Subcutaneous adipose tissue (tissue), 4 donors: Measurements from ENCODE around the gene SGF29. TPM values are rescaled to one million over a fixed set of nuclear protein-coding genes. Genes with fewer than 3 reads are reported as not detected.

Experiments
- total RNA-seq, 4 donors: library from RNA; depleted of rRNA; stranded (reverse); fragments of >200 nt; gene quantifications; one replicate each; pipeline ENCODE4 v1.1.0, GENCODE V29; 2016
- TF ChIP-seq, protein P1 (sequence below): fragments of 450-650 bp; IDR thresholded peaks from one replicate; pipeline ENCODE4 v1.5.1; 2016; ENCODE audit warnings: low read depth, mild to moderate bottlenecking, control low read depth, antibody characterized with exemption, moderate library complexity

SGF29 gene
- total RNA-seq, 4 donors from 2014 or later, result 15.6 to 30.8 (median 20.6) TPM

DNA sequence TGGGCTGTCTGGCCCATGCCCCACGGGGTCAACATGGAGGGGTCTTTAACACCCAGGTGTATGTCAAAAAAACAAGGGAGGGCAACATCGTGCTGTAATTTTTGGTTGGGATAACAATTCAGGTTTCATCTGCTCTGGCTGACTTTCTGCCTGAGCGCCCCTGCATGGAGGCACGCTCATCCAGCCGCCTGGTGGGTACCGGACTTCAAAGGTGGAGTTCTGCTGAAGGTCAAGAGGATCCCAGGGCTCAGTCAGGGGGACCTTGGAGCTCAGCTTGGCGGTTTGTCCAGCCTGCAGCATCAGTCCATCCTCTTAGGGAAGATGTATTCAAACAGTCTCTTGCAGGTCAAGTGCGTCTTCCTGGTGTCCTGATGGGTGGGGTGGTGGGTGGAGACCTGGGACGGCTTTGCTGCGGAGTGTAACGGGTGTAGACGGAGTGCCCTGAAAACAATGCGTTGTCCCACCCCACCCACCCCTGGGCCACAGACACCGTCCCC lies 5.4 kb upstream of the SGF29 start:
- TF ChIP-seq, protein P1, sequence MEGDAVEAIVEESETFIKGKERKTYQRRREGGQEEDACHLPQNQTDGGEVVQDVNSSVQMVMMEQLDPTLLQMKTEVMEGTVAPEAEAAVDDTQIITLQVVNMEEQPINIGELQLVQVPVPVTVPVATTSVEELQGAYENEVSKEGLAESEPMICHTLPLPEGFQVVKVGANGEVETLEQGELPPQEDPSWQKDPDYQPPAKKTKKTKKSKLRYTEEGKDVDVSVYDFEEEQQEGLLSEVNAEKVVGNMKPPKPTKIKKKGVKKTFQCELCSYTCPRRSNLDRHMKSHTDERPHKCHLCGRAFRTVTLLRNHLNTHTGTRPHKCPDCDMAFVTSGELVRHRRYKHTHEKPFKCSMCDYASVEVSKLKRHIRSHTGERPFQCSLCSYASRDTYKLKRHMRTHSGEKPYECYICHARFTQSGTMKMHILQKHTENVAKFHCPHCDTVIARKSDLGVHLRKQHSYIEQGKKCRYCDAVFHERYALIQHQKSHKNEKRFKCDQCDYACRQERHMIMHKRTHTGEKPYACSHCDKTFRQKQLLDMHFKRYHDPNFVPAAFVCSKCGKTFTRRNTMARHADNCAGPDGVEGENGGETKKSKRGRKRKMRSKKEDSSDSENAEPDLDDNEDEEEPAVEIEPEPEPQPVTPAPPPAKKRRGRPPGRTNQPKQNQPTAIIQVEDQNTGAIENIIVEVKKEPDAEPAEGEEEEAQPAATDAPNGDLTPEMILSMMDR, result no peak

DNA sequence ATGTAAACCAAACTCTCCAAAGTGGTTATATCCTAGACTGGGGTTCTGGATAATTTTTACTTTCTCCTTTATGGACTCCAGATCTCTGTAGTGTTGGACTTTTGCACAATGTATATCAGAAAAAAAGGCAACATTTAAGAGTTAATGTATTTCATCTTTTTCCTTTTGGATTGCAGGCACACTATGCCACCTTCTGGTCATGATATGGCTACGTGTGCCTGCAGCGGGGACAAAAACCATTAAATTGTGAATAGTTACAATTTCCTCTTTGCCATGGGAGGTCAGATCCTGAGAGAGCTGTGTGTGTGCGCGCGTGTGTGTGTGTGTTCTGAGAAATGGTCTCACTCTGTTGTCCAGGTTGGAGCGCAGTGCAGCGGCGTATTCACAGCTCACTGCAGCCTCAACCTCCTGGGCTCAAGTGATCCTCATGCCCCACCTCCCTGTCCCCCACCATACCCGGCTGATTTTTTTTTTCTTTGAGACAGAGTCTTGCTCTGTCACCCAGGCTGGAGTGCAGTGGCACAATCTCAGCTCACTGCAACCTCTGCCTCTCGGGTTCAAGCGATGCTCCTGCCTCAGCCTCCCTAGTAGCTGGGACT lies 4.3 kb upstream of the SGF29 start:
- TF ChIP-seq, protein P1, result no peak

DNA sequence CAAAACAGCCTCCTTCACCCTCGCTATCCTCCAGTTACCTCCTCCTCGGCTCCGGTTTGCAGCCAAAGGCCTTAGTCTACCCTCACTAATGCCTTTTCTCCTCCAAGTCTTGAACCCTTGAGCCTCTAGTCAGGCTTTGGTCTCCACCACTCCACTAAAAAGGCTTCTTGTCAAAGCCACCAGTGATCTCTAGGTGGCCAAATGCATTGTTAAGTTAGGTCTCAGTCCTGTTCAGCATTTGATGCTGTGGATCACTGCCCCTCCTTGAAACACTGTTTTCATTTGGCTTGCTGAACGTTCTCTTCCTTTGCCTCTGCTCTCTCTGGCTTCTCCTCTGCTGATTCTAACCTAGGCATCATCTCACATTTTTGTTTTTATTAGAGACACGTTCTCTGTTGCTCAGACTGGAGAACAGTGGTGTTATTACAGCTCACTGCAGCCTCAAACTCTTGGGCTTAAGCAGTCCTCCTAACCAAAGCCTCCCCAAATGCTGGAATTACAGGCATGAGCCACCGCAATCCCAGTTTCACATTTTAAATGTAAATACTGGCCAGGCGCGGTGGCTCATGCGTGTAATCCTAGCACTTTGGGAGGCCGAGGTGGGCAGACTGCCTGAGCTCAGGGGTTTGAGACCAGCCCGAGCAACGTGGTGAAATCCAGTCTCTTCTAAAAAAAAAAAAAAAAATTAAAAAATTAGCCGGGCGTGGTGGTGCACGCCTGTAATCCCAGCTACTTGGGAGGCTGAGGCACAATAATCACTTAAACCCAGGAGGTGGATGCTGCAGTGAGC lies 1.1 kb downstream of the SGF29 start:
- TF ChIP-seq, protein P1, result no peak

DNA sequence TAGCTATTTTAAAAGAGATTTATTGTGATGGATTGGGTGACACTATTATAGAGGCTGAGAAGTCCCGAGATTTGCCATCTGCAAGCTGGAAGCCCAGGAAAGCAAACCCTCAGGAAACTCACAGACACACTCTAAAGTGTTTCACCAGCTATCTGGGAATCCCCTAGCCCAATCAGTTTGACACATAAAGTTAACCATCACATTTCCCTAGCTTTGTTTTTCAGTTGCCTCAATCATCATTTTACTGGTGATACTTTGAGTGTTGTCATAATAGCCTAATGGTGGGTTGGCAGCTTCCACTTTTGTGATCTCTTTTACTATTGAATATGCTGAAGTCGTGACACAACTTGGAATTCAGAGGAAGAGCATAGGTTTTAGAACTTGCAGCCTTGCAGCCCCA lies 1.8 kb downstream of the SGF29 start:
- TF ChIP-seq, protein P1, result no peak

DNA sequence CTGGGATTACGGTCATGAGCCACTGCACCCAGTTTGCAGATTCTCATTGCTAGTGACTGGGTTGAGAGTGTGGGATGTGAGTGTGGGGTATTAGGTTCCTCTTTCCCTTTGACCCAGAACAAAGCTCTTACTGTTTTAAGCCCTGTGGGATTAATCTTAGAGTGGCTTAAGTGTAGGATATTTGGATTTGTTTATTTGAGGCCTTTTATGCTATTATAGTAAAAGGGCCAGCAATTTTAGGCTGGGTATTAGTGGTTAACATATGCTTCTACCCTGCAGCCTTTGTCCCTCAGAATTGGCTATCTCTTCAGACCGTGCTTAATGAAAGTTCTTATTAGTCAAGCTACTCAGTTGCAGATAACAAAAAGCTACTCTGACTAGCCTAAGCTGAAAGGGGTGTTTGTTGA lies 3.2 kb downstream of the SGF29 start:
- TF ChIP-seq, protein P1, result no peak

DNA sequence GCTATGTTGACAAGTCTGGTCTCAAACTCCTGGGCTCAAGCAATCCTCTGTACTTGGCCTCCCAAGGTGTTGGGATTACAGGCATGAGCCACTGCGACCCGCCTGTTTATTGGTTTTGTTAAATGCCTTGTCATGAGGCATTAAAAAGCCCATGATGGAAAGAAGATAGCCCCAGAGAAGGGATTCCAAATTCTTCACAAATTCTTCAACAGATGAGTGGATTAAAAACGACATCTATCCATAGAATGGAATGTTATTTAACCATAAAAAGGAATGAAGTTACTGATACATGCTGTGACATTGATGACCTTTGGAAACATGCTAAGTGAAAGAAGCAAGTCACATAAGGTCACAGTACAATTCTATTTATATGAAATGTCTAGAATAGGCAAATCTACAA lies 4.7 kb downstream of the SGF29 start:
- TF ChIP-seq, protein P1, result no peak

DNA sequence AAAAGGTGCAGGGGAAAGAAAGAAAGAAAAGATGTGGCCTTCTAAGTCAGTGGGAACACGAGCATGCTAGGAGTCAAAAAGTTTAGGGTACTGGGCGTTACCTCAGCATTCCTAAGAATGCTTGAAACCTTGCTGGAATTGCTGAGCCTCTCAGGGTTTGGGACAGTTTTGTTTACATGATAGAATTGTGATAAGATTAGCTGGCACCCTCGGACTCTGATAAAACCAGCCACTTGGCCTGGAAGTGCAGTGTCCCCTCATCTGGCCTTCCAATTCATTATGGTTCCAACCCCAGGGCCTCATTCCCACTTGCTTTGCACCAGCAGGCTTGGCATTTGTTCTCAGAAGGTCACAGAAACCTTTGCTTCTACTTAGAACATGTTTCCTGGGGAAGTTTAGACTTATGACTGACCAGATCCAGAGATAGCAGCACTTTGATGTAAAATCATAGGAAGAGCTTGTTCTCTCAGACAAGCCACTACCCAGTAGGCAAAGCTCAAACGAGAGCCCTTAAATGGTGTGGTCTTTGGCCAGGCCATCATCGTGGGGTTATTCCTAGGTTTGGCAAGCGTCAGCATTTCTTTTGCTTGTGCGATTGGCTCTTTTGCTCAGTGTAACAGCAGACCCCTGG lies 8.0 kb downstream of the SGF29 start:
- TF ChIP-seq, protein P1, result no peak
